CD14-positive monocyte (primary cell): ENCODE measurements around the gene GALNT18. TPM values are rescaled to one million over a fixed set of nuclear protein-coding genes. Genes with fewer than 3 reads are reported as not detected.

Experiments used
- DNase-seq, 3 donors: peaks; one replicate each; pipeline ENCODE4 v3.0.0-alpha.2; 2011 to 2022
- H2AFZ ChIP-seq: 2 replicates; pipeline ENCODE4 v1.6.0; 2012; ENCODE audit warnings: mild to moderate bottlenecking, low read depth, low read length, inconsistent platforms; ENCODE audit not compliant: insufficient read depth, poor library complexity, severe bottlenecking
- H3K27ac ChIP-seq, 2 donors: 1 replicate in 1 of 2; 2 replicates in 1 of 2; pipeline ENCODE4 v1.5.1; 2012 to 2013; ENCODE audit warnings: low read length in 2 of 2, control low read depth in 1 of 2, inconsistent platforms in 1 of 2, low read depth in 1 of 2, mild to moderate bottlenecking in 1 of 2
- H3K27me3 ChIP-seq, 2 donors: one replicate each; pipeline versions ENCODE4 v1.6.0 to v1.6.1; 2011 to 2013; ENCODE audit warnings: low read length in 2 of 2; ENCODE audit not compliant: control insufficient read depth in 2 of 2, insufficient read depth in 2 of 2
- H3K36me3 ChIP-seq, 2 donors: replicated peaks in 1 of 2; 1 replicate in 1 of 2; 2 replicates in 1 of 2; pipeline versions ENCODE4 v1.5.1 to v1.6.1; 2012 to 2013; ENCODE audit warnings: low read length in 2 of 2, control low read depth in 1 of 2, inconsistent platforms in 1 of 2, mild to moderate bottlenecking in 1 of 2; ENCODE audit not compliant: insufficient read depth in 2 of 2, control insufficient read depth in 1 of 2
- H3K4me1 ChIP-seq, 2 donors: 1 replicate in 1 of 2; 2 replicates in 1 of 2; pipeline versions ENCODE4 v1.5.1 to v1.6.1; 2012 to 2013; ENCODE audit warnings: low read length in 2 of 2, control low read depth in 1 of 2, inconsistent platforms in 1 of 2, mild to moderate bottlenecking in 1 of 2, moderate library complexity in 1 of 2; ENCODE audit not compliant: insufficient read depth in 2 of 2, control insufficient read depth in 1 of 2
- H3K4me2 ChIP-seq: replicated peaks from 2 replicates; pipeline ENCODE3; 2012; ENCODE audit warnings: low read length, moderate library complexity, mild to moderate bottlenecking; ENCODE audit not compliant: poor library complexity, severe bottlenecking; ENCODE audit errors: extremely low read depth
- H3K4me3 ChIP-seq, 3 experiments: fragments of 200-600 bp in 1 of 3; sonication (generic) in 1 of 3; replicated peaks in 1 of 3; 1 replicate in 2 of 3; 2 replicates in 1 of 3; pipeline ENCODE4 v1.5.1; 2011 to 2013; ENCODE audit warnings: low read length in 3 of 3, mild to moderate bottlenecking in 3 of 3, control low read depth in 2 of 3, low read depth in 2 of 3, inconsistent platforms in 1 of 3, moderate library complexity in 1 of 3
- H3K79me2 ChIP-seq: 2 replicates; pipeline ENCODE4 v1.6.0; 2012; ENCODE audit warnings: mild to moderate bottlenecking, control low read depth, inconsistent platforms, low read length, moderate library complexity; ENCODE audit not compliant: insufficient read depth
- H3K9ac ChIP-seq: 2 replicates; pipeline ENCODE4 v1.6.0; 2017; ENCODE audit warnings: low read length, mild to moderate bottlenecking; ENCODE audit not compliant: insufficient read depth, poor library complexity, severe bottlenecking
- H3K9me3 ChIP-seq, 2 donors: replicated peaks in 1 of 2; 1 replicate in 1 of 2; 2 replicates in 1 of 2; pipeline versions ENCODE4 v1.5.1 to v1.6.1; 2012 to 2013; ENCODE audit warnings: low read length in 2 of 2, control low read depth in 1 of 2; ENCODE audit not compliant: control insufficient read depth in 1 of 2, insufficient read depth in 1 of 2
- H4K20me1 ChIP-seq: 2 replicates; pipeline ENCODE4 v1.6.0; 2012; ENCODE audit warnings: mild to moderate bottlenecking, low read length, control low read depth, moderate library complexity; ENCODE audit not compliant: insufficient read depth
- H3K27ac Mint-ChIP-seq, 7 donors: one replicate each; pipeline ENCODE4 v1.8.0; 2020; ENCODE audit warnings: mild to moderate bottlenecking in 7 of 7, mixed read lengths in 7 of 7, moderate library complexity in 6 of 7, inconsistent platforms in 2 of 7
- H3K27me3 Mint-ChIP-seq, 3 donors: one replicate each; pipeline ENCODE4 v1.8.0; 2021 to 2022; ENCODE audit warnings: low read depth in 3 of 3, mild to moderate bottlenecking in 3 of 3, mixed read lengths in 3 of 3, moderate library complexity in 3 of 3, inconsistent platforms in 1 of 3
- H3K36me3 Mint-ChIP-seq, 2 donors: one replicate each; pipeline ENCODE4 v1.8.0; 2020; ENCODE audit warnings: mixed read lengths in 2 of 2, inconsistent platforms in 1 of 2, mild to moderate bottlenecking in 1 of 2
- H3K4me1 Mint-ChIP-seq: one replicate; pipeline ENCODE4 v1.8.0; 2020; ENCODE audit warnings: mild to moderate bottlenecking, mixed read lengths
- H3K4me3 Mint-ChIP-seq, 2 donors: one replicate each; pipeline ENCODE4 v1.8.0; 2020; ENCODE audit warnings: mild to moderate bottlenecking in 2 of 2, mixed read lengths in 2 of 2, moderate library complexity in 1 of 2
- H3K9me3 Mint-ChIP-seq, 7 donors: one replicate each; pipeline ENCODE4 v1.8.0; 2020 to 2022; ENCODE audit warnings: mixed read lengths in 7 of 7, mild to moderate bottlenecking in 6 of 7, moderate library complexity in 6 of 7, inconsistent platforms in 2 of 7
- WGBS: methylation state at CpG from one replicate; pipeline ENCODE4 v1.1.5; 2013; ENCODE audit warnings: missing lambda C conversion rate; ENCODE audit not compliant: insufficient coverage; 5-methylcytosine and 5-hydroxymethylcytosine counted together
- intact Hi-C, 2 donors: fragments of 100-400 bp; cut with micrococcal nuclease; formaldehyde crosslinking; loops; one replicate each; pipeline versions ENCODE4 v1.15.0 to v1.15.1; 2023
- polyA plus RNA-seq, 3 donors: library from polyadenylated mRNA; depleted of rRNA in 1 of 3; unstranded in 2 of 3; stranded (reverse) in 1 of 3; fragments of 300-500 nt in 2 of 3; fragments of >200 nt in 1 of 3; fragmentation: Illumina TruSeq in 2 of 3; gene quantifications; 1 replicate in 2 of 3; 2 replicates in 1 of 3; pipeline ENCODE4 v1.2.3, GENCODE V29; 2012 to 2021
- TF ChIP-seq, protein P1 (sequence below): fragments of 200-600 bp; IDR thresholded peaks from one replicate; pipeline ENCODE4 v1.8.0; 2022; ENCODE audit warnings: antibody characterized with exemption, mild to moderate bottlenecking

Gene GALNT18
- polyA plus RNA-seq, 3 donors: not detected

DNA sequence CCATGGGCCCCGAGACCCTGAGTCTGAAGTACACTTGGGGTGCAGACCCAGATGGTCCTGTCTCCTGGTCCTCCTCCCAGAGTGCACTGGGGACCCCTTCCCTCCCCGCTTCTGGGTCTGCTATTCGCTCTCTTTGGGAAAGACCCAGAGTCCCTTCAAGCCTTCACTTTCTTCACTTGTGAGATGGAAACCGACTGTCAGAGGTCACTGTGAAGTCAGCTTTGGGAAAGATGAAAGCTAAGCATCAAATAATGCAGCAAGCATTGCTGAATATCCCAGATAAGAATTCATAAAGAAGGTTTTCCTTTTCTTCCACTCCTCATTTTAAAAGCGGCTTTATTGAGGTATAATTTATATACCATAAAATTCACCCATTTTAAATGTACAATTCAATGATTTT is 163.8 kb downstream of the GALNT18 start:
- TF ChIP-seq, protein P1, sequence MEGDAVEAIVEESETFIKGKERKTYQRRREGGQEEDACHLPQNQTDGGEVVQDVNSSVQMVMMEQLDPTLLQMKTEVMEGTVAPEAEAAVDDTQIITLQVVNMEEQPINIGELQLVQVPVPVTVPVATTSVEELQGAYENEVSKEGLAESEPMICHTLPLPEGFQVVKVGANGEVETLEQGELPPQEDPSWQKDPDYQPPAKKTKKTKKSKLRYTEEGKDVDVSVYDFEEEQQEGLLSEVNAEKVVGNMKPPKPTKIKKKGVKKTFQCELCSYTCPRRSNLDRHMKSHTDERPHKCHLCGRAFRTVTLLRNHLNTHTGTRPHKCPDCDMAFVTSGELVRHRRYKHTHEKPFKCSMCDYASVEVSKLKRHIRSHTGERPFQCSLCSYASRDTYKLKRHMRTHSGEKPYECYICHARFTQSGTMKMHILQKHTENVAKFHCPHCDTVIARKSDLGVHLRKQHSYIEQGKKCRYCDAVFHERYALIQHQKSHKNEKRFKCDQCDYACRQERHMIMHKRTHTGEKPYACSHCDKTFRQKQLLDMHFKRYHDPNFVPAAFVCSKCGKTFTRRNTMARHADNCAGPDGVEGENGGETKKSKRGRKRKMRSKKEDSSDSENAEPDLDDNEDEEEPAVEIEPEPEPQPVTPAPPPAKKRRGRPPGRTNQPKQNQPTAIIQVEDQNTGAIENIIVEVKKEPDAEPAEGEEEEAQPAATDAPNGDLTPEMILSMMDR: no peak
- no peak overlapping the region for H3K4me3 Mint-ChIP-seq
- Histone ChIP-seq H2AFZ (no peak overlapping the region), H3K4me3 (no peak overlapping the region), H4K20me1 (no peaks in the 10 kb centered on the region), H3K36me3 (no peaks in the 10 kb centered on the region), H3K27me3 (no peaks in the 10 kb centered on the region), H3K9me3 (no peaks in the 10 kb centered on the region), H3K27ac (no peak overlapping the region), H3K4me1 (no peaks in the 10 kb centered on the region), H3K79me2 (no peaks in the 10 kb centered on the region), H3K9ac (no peak overlapping the region), H3K4me2 (no peak overlapping the region)
- H3K36me3 Mint-ChIP-seq: no peaks in the 10 kb centered on the region
- intact Hi-C loops: loop anchor here in 1 of 2 donors (2.0 kb wide), 1 partner anchor 37 kb away; no protein-coding TSS in a partner anchor
- no peak for DNase-seq
- WGBS: 85% methylated on average over 3 of the region's 5 CpGs
- H3K27ac Mint-ChIP-seq: peak overlapping the region in 1 of 7 donors; percentile 11
- H3K27me3 Mint-ChIP-seq: peaks cover 3 to 17% (median 4%) of the 10 kb centered on the region in 3 donors
- peaks cover 0 to 3% (median 0%) of the 10 kb centered on the region in 7 donors for H3K9me3 Mint-ChIP-seq
- no peaks in the 10 kb centered on the region for H3K4me1 Mint-ChIP-seq

DNA sequence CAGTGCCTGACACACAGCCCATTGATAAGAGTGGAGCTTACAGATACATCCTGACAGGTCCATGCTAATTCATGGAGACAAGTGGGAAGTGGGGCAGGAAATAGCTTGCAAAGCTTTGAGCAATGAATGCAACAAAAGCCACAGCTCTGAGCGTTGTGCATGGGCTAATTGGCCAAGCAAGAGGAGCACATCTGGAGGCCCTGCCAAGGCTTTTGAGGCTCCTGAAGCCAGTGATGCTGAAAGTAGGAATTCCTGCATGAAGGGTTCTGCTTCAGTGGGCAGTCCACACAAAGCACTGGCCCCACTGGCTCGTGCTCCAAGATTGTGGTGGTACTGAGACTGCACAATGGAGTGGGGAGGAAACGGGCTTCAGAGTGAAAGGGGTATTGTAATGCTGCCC is 164.9 kb downstream of the GALNT18 start:
- intact Hi-C loops: no loop called here
- Mint-ChIP-seq H3K36me3 (no peaks in the 10 kb centered on the region), H3K27ac (no peak overlapping the region), H3K4me1 (no peaks in the 10 kb centered on the region), H3K27me3 (peaks cover 4 to 19% (median 8%) of the 10 kb centered on the region in 3 donors), H3K4me3 (no peak overlapping the region), H3K9me3 (peaks cover 0 to 3% (median 0%) of the 10 kb centered on the region in 7 donors)
- no peaks in the 10 kb centered on the region for H3K27me3 ChIP-seq
- H3K9ac ChIP-seq: no peak overlapping the region
- TF ChIP-seq, protein P1: no peak
- H3K27ac ChIP-seq: no peak overlapping the region
- no peaks in the 10 kb centered on the region for H3K4me1 ChIP-seq
- no peaks in the 10 kb centered on the region for H3K9me3 ChIP-seq
- H3K4me3 ChIP-seq: no peak overlapping the region
- no peak overlapping the region for H3K4me2 ChIP-seq
- H3K79me2 ChIP-seq: no peaks in the 10 kb centered on the region
- no peak for DNase-seq
- WGBS: 83% methylated on average over 3 of the region's 3 CpGs
- no peaks in the 10 kb centered on the region for H4K20me1 ChIP-seq
- no peaks in the 10 kb centered on the region for H3K36me3 ChIP-seq
- H2AFZ ChIP-seq: no peak overlapping the region
